Left cardiac atrium (tissue), 4 donors: ENCODE results near the gene PDP2. TPM values are rescaled to one million over a fixed set of nuclear protein-coding genes. Genes with fewer than 3 reads are reported as not detected.
A peak's percentile ranks its signal among the peaks of the same experiment; 100 is the strongest.
"Not testable (repeated sequence)": the region's sequence is repeated elsewhere in the genome, so short reads cannot be mapped to it uniquely, and the experiment has no call there.

ENCODE experiments used
- ATAC-seq, 2 donors: fragments of 200-7000 bp; cut with Tn5 transposase; one replicate each; pipeline ENCODE4 v1.9.1; 2020; ENCODE audit warnings: mild to moderate bottlenecking in 2 of 2, moderate library complexity in 2 of 2
- DNase-seq: peaks from one replicate; pipeline ENCODE4 v3.0.0-alpha.2; 2020
- intact Hi-C, 2 donors: fragments of 100-400 bp; cut with DNase I; formaldehyde crosslinking; loops; one replicate each; pipeline versions ENCODE4 v1.14.1 to v1.15.1; 2022 to 2023
- total RNA-seq, 2 donors: library from RNA; stranded (reverse); fragmentation: NEBNext Ultra II Directional; extraction: Animal tissue kit (Norgen Biotek cat#: 25700); gene quantifications; one replicate each; pipeline ENCODE4 v1.2.1, GENCODE V29; 2021
- donor health status: DM: no; HTN: yes; CAD: no.
- donor health status: DM: no; HTN: yes; CAD: no; lungs with severe emphysema.
- donor health status: DM: yes; HTN: yes; CAD: no.
- donor health status: Dilated cardiomyopathy.

The PDP2 gene
- total RNA-seq, 2 donors from 2014 or later = 6.8 to 8.1 TPM

DNA sequence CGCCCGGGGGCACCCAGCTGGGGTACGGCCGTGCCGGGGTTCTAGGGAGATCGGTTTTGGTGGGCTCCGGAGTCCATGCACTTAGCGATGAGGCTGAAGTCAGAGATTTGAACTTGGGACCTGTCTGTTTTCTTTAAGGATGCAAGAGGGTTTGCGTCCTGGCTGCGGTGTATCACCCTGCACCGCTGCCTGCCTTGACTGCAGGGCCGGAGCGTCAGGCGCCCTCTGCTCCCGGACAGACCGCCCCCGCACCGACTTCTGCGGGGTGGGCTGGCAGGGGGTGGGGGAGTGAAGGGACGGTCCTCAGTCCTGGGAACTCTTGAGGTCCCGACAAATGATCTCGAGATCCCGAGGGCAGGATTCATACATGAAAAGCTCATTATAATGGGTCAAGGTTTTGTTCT lies 701 bp downstream of the PDP2 start:
- DNase-seq = no peak
- intact Hi-C loops = no loop called here
- ATAC-seq = peak; percentile 19 to 42

DNA sequence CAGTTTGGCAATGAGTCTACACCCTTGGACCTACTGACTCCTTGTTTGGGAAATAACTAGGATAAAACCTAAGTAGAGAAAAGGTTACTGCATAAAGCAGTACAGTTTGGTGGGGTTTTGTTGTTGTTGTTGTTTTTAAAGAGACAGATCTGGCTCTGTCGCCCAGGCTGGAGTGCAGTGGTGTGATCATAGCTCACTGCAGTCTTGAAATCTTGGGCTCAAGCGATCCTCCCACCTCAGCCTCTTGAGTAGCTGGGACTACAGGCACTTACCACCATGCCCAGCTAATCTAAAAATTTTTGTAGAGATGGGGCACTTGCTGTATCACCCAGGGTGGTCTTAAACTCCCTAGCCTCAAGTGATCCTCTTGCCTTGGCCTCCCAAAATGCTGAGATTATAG lies 1.2 kb downstream of the PDP2 start:
- intact Hi-C loops = no loop called here
- ATAC-seq = no peak
- no peak for DNase-seq

DNA sequence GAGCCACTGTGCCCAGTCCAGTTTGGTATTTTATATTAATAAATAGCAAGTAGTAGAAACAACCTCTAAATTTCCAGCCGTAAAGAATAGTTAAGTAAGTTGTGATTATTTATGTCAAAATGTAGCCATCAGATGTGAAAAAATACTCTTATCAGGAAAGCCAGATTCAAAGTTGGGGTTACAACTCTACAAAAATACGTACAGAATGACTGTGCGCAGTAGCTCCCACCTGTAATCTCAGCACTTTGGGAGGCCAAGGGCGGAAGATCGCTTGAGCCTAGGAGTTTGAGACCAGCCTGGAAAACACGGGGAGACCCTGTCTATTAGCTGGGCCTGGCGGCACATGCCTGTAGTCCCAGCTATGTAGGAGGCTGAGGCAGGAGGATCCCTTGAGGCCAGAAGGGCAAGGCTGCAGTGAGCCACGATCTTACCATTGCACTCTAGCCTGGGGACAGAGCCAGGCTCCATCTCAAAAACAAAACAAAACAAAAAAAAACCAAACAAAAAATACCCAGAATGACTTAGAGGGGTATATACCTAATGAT lies 1.7 kb downstream of the PDP2 start:
- ATAC-seq (no peak), DNase-seq (no peak)
- intact Hi-C loops = no loop called here

DNA sequence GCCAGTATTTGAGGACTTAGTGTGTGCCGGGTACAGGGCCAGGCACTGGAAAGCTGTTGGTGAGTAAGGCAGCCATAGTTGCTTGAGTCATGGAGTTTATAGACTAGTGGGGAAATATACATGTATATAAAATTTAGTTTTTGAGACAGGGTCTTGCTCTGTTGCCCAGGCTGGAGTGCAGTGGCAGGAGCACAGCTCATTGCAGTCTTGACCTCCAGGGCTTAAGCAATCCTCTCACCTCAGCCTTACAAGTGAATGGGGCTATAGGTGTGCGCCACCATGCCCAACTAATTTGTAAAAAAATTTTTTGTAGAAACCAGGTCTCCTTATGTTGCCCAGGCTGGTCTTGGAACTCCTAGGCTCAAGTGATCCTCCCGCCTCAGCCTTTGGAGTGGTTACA lies 2.4 kb downstream of the PDP2 start:
- ATAC-seq (no peak), DNase-seq (no peak)
- intact Hi-C loops = no loop called here

DNA sequence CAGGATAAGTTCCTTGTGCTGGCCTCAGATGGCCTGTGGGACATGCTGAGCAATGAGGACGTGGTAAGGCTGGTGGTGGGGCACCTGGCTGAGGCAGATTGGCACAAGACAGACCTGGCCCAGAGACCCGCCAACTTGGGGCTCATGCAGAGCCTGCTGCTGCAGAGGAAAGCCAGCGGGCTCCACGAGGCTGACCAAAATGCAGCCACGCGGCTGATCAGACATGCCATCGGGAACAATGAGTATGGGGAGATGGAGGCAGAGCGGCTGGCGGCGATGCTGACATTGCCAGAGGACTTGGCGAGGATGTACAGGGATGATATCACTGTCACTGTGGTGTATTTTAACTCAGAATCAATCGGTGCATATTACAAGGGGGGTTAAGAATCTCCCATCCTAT lies 5.2 kb downstream of the PDP2 start:
- DNase-seq = no peak
- no peak for ATAC-seq
- intact Hi-C loops = no loop called here

DNA sequence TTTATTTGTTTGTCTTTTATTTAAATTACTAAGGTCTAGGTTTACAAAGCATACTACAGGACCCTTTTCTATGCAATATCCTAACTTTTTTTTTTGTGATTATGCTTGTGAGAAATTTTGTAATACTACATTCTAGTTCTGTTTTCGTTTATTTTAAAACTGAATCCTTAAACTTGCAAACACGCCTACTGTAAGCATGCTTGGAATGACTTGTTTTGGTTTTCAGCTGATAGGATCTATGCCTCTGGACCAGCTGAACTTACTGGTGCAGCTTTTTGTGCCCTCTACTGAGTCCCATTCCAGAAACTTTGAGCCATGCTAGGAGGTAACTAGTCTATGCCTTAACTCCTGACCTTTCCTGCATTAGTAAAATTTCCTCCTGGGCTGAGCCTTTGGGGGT lies 6.0 kb downstream of the PDP2 start:
- DNase-seq (no peak), ATAC-seq (no peak)
- intact Hi-C loops = no loop called here

DNA sequence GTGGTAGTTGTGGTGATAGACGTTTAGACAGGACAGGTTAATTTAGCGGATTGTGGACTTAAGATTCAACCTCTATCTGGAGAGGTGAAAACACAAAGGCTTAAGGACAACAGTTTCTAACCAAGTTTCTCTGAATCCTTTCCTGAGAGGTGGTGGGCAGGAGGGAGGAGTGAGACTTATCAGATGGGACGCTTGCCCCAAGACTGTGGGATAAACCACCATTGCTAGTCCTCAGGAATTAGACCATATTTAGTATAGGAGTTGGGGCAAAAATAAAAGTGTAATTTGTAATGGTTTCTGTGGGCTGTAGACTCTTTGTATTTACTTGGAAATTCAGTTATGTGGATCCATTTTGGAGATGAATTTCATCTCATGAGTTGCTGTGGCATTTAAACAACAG lies 6.6 kb downstream of the PDP2 start:
- intact Hi-C loops = no loop called here
- DNase-seq (no peak), ATAC-seq (no peak)

DNA sequence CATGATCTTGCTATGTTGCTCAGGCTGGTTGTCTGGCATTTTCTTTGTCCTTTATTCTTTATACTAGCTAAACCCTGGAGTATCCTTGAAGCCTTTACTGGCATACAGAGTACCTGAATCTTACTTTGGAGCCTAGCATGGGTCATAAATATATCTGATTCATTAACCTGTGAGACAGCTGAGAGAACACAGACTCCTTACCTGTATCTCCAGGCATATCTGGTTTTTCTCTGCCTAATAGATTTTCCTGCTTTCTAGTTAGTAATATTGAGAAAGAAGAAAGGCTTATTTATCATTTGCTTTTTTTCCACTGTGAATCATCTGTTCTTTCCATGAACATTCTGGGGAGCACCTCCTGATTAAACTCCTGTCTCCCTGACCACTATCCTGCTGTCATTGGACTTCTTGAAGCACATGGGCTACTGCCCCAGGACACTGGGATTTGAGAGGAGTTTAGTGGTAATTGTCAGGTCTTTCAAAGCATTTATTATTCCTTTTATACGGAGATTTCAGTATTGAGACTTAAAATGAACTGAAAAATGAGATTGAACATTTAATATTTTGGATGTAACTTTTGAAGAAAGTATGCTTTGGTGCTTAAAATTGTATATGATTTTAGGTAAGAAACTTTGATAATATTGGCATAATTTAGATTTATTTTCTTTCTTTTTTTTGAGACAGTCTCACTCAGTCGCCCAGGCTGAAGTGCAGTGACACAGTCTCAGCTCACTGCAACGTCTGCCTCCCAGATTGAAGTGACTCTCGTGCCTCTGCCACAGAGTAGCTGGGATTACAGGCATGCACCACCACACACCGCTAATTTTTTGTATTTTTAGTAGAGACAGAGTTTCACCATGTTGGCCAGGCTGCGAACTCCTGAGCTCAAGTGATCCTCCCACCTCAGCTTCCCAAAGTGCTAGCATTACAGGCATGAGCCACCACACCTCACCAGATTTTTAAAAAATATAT lies 8.6 kb downstream of the PDP2 start:
- ATAC-seq (no peak), DNase-seq (peak; percentile 2)
- intact Hi-C loops = no loop called here

DNA sequence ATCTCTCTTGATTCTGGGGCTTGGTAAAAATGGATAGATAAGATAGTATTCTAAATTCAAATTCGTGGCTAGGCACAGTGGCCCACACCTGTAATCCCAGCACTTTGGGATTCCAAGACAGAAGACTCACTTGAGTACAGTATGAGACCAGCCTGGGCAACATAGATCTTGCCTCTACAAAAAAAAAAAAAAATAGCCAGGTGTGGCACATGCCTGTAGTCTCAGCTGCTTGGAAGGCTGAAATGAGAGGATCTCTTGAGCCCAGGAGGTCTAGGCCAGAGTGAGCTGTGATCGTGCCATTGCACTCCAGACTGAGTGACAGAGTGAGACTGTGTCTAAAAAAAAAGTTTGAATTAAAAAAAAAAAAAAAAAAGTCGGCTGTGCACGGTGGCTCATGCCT lies 9.3 kb downstream of the PDP2 start:
- ATAC-seq = no peak
- peak; percentile 3 for DNase-seq
- intact Hi-C loops = loop anchor here in 1 of 2 donors (10.0 kb wide), 1 partner anchor 295 kb away; the partner anchor contains the start of gene MATCAP1

DNA sequence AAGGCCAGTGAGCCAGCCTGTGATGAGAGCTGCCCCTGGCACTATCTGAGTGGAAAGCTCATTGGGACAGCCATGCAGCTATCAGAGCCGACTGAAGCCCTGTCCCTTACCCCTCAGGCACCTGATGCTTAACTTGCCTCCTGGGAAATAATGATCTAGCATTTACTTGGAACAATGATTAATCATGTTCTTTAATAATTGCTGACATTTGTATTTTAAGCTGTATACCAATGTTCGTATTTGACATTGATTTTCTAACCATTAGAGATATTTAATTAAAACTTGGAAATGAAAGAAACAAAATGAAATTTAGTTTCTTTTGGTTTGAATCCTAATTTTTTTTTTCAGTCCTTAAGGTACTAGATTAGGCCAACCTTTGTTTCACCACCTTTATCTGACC lies 10.5 kb downstream of the PDP2 start:
- DNase-seq = peak; percentile 2
- ATAC-seq = no peak
- intact Hi-C loops = loop anchor here in 1 of 2 donors (10.0 kb wide), 1 partner anchor 294 kb away; the partner anchor contains the start of gene MATCAP1

DNA sequence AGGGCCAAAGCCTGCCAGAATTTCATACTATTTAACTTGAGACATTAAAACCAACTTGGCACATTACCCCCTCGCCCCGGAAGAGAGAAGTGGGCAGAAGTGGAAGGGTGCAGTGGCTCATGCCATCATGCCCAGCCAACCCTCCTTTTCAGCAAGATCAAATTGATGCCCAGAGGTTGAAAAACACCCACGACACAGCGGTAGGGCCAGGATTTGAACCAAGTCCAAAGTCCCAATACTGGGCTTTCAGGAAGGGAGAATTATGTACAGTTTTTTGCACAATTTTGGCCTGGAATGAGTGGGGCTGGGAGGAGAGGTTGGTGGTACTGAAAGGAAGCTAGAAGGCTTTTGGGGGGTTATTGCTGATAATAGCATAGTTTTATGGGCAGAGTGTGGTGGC lies 11.0 kb downstream of the PDP2 start:
- DNase-seq = peak; percentile 6
- intact Hi-C loops = loop anchor here in 1 of 2 donors (10.0 kb wide), 1 partner anchor 293 kb away; the partner anchor contains the start of gene MATCAP1
- no peak for ATAC-seq

DNA sequence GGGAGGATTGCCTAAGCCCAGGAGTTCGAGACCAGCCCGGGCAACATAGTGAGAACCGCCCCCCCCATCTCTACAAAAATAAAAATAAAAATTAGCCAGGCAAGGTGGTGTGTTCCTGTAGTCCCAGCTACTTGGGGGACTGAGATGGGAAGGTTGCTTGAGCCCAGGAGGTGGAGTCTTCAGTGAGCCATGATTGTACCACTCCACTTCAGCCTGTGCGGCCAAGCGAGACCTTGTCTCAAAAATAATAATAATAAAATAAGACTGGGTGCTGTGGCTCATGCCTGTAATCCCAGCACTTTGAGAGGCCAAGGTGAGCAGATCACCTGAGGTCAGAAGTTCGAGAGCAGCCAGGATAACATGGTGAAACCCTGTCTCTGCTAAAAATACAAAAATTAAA lies 11.5 kb downstream of the PDP2 start:
- intact Hi-C loops = loop anchor here in 1 of 2 donors (10.0 kb wide), 1 partner anchor 293 kb away; the partner anchor contains the start of gene MATCAP1
- DNase-seq (peak; percentile 7), ATAC-seq (no peak)

DNA sequence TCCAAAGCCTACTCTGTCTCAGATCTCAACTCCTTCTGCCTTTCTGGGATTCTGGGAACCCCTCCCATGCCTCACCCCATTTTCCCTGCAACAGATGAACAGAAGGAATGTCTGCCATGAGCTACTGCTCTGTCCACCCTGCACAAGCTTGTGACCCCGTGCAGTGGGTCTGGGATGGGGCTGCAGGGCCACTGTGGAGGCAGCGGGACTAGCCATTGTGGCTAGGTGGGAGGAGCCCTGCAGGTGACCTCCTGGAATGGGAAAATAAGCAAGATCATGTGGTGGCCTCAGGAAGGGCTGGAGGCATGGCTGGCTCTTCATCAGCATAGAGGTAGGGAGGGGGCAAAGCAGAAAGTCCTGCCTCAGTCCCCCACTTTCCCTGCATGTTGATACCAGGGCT lies 13.7 kb downstream of the PDP2 start:
- ATAC-seq (no peak), DNase-seq (no peak)
- intact Hi-C loops = loop anchor here in 1 of 2 donors (10.0 kb wide), 1 partner anchor 291 kb away; the partner anchor contains the start of gene MATCAP1

DNA sequence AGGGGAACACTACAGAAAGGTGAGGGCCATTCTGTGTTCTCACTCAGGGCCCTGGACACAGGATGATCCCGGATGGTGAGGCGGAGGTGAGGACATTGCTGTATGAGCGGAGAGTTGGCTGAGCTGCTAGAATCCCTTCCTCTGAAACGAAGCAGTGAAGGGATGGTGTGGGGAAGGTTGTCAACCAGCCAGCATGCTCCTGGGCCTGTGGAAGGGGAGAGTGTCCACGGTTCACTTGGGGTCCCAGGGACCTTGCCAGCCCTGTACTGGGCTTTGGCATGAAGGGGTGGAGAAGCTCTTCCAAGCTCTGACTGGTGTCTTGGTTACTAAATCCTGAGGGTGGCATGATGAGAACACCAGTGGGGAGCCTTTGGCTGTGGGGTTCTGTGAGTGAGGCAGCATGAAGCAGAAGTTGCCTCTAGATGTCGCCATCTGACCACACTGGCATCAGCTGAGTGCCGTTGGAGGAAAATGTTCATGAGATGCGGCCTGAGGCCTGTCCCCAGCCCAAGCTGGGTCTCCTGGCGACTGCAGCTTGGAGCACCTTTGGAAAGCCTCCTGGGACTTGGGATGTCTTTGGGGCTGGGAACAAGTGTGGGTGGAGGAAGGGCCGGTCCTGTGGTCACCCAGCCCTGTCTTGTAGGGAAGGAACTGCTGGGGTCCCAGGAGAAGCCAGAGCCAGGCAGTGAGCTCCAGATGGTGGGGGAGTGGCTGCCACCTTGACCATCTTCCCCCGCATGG lies 14.8 kb downstream of the PDP2 start:
- intact Hi-C loops = loop anchor here in 1 of 2 donors (5.0 to 10.0 kb wide), 2 partner anchors 52 to 290 kb away; partner anchors contain the start of gene MATCAP1

DNA sequence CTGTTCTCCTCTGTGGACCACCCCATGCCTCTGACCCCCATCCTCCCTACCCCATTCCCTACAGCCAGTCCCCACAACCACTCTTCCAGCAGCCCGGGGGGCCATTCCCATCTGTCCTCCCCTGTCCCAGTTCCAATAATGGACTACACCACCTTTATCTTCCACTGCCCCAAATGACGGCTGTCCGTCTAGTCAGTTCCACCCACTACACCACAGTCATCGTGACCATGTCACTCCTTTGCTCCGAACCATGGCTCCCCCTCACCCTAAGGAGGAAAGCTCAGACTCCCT lies 15.3 kb downstream of the PDP2 start:
- ATAC-seq (no peak), DNase-seq (no peak)
- intact Hi-C loops = loop anchor here in 1 of 2 donors (5.0 to 10.0 kb wide), 2 partner anchors 52 to 289 kb away; partner anchors contain the start of gene MATCAP1

More for the DNA sequence above, 14.8 kb downstream of the PDP2 start:
- ATAC-seq (peak; percentile 77 to 83), DNase-seq (peak; percentile 76)

DNA sequence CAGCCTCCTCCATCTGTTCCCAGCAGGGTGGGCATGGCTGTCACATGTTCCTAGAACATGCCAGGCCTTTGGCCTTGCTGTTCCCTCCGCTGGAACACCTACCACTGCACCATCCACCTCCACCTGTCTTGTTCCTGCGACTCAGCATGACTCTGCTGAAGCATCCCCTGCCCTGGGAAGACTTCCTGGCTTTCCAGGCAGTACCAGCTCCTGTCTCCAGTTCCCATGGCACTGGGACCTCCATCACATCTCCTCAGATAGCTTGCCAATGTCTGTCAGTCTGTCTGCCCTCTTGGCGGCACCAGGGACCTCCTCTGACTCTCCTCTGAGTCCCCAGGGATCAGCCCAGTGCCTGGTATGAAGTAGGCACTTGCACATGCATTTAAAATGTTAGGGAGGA lies 15.7 kb downstream of the PDP2 start:
- DNase-seq (no peak), ATAC-seq (no peak)
- intact Hi-C loops = loop anchor here in 1 of 2 donors (5.0 to 10.0 kb wide), 2 partner anchors 51 to 289 kb away; partner anchors contain the start of gene MATCAP1

DNA sequence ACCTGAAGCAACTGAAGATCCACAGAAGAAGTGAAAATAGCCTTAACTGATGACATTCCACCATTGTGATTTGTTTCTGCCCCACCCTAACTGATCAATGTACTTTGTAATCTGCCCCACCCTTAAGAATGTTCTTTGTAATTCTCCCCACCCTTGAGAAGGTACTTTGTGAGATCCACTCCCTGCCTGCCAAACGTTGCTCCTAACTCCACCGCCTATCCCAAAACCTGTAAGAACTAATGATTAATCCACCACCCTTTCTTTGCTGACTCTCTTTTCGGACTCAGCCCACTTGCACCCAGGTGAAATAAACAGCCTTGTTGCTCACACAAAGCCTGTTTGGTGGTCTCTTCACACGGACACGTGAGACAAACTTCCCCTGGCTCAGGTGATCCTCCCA lies 16.4 kb downstream of the PDP2 start:
- ATAC-seq, DNase-seq: not testable (repeated sequence)
- intact Hi-C loops = loop anchor here in 1 of 2 donors (5.0 to 10.0 kb wide), 2 partner anchors 51 to 288 kb away; partner anchors contain the start of gene MATCAP1

DNA sequence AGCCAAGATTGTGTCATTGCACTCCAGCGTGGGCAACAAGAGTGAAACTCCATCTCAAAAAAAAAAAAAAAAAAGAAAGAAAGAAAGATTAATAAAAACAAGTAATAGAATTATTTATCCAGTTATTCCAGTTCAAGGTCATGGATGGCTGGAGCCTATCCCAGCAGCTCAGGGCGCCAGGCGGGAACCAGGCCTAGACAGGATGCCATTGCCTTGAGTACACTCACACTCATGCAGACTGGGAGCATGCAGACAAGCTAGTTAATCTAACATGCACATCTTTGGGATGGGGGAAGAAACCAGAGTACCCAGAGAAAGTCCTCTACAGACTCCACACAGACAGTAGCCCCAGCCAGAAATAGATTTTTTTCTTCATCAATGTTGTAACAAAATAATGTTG lies 17.9 kb downstream of the PDP2 start:
- intact Hi-C loops = loop anchor here in 1 of 2 donors (5.0 to 10.0 kb wide), 2 partner anchors 49 to 287 kb away; partner anchors contain the start of gene MATCAP1
- no peak for ATAC-seq
- DNase-seq = no peak

DNA sequence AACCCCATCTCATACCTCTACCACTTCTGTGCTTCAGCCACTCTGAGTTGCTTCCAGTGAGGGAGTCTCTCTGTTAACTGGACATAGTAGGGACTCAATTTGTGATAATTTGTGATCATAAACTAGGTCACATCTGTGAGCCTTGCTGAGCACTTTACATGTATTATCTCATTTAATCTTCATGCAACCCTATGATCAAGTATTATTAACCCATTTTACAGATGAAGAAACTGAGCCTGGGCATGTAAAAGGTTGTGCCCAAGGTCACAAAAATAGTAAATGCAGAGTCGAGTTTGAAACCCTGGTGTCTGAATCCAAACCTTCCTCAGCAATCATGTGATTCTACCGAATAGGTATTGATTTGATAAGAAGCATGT lies 18.6 kb downstream of the PDP2 start:
- intact Hi-C loops = loop anchor here in 1 of 2 donors (5.0 to 10.0 kb wide), 2 partner anchors 48 to 286 kb away; partner anchors contain the start of gene MATCAP1
- DNase-seq (no peak), ATAC-seq (no peak)
